Endothelial cell of umbilical vein (primary cell): Measurements from ENCODE around the gene GEMIN7. TPM values are rescaled to one million over a fixed set of nuclear protein-coding genes. Genes with fewer than 3 reads are reported as not detected.

Experiments
- BruUV-seq: library from RNA; stranded (reverse); fragments of 400-500 nt; replicated peaks from 2 replicates; lab custom pipeline; 2021; lab: Mats Ljungman, UMichigan
- CTCF ChIA-PET: fragments of 300-600, 350-600 bp; sonication (Branson Sonifier 250); formaldehyde crosslinking; loops from one replicate; lab custom pipeline; 2021; ENCODE audit warnings: antibody characterized with exemption, inconsistent platforms; lab: Charles Lee
- POLR2A ChIA-PET: fragments of 300-600, 350-600 bp; sonication (Branson Sonifier 250); formaldehyde crosslinking; loops from one replicate; lab custom pipeline; 2021; ENCODE audit warnings: antibody characterized with exemption, inconsistent platforms; lab: Charles Lee
- DNase-seq: peaks from one replicate; pipeline ENCODE4 v3.0.0-alpha.2; 2011; ENCODE audit warnings: low read depth, low spot score
- FAIRE-seq: peaks from 2 replicates; lab custom pipeline; 2011; peaks lifted over from hg19 to GRCh38; lab: Jason Lieb, UNC
- H2AFZ ChIP-seq: 2 replicates; pipeline ENCODE4 v1.6.0; 2012; ENCODE audit warnings: low read depth, low read length, control low read depth, inconsistent platforms
- H3K27ac ChIP-seq: 2 replicates; pipeline ENCODE4 v1.5.1; 2011; ENCODE audit warnings: low read depth, mild to moderate bottlenecking, control low read depth, low read length, moderate library complexity; ENCODE audit not compliant: insufficient read depth
- H3K27me3 ChIP-seq, 2 experiments: 2 replicates each; pipeline versions ENCODE4 v1.6.0 to v1.6.1; 2011; ENCODE audit warnings: low read length in 2 of 2, mixed read lengths in 1 of 2; ENCODE audit not compliant: control insufficient read depth in 2 of 2, insufficient read depth in 2 of 2
- H3K36me3 ChIP-seq, 2 experiments: 2 replicates in 1 of 2; 3 replicates in 1 of 2; pipeline ENCODE4 v1.5.1; 2011; ENCODE audit warnings: low read length in 2 of 2, mild to moderate bottlenecking in 1 of 2, moderate library complexity in 1 of 2; ENCODE audit not compliant: control insufficient read depth in 2 of 2, insufficient read depth in 2 of 2; ENCODE audit errors: extremely low read depth in 1 of 2
- H3K4me1 ChIP-seq: 3 replicates; pipeline ENCODE4 v1.5.1; 2011; ENCODE audit warnings: mild to moderate bottlenecking, low read length; ENCODE audit not compliant: control insufficient read depth, insufficient read depth; ENCODE audit errors: extremely low read depth
- H3K4me2 ChIP-seq: 2 replicates; pipeline ENCODE4 v1.6.1; 2011; ENCODE audit warnings: low read length, control low read depth, mixed read lengths; ENCODE audit not compliant: insufficient read depth
- H3K4me3 ChIP-seq, 3 experiments: fragments of 200-600 bp in 1 of 3; sonication (generic), shearing (Covaris generic) in 1 of 3; replicated peaks in 1 of 3; 2 replicates each; pipeline ENCODE4 v1.5.1; 2011 to 2016; ENCODE audit warnings: control low read depth in 3 of 3, low read length in 3 of 3, mild to moderate bottlenecking in 2 of 3, inconsistent platforms in 1 of 3, low read depth in 1 of 3, moderate library complexity in 1 of 3; ENCODE audit not compliant: insufficient read depth in 1 of 3
- H3K79me2 ChIP-seq: 2 replicates; pipeline ENCODE4 v1.6.0; 2012; ENCODE audit warnings: low read length, inconsistent platforms; ENCODE audit not compliant: control insufficient read depth, insufficient read depth
- H3K9ac ChIP-seq: replicated peaks from 2 replicates; pipeline ENCODE3; 2011; ENCODE audit warnings: low read length, control low read depth; ENCODE audit not compliant: insufficient read depth; ENCODE audit errors: extremely low read depth
- H3K9me1 ChIP-seq: replicated peaks from 3 replicates; pipeline ENCODE4 v1.6.0; 2011; ENCODE audit warnings: mild to moderate bottlenecking, low read length; ENCODE audit not compliant: control insufficient read depth, insufficient read depth; ENCODE audit errors: extremely low read depth
- H3K9me3 ChIP-seq: replicated peaks from 2 replicates; pipeline ENCODE4 v1.5.1; 2012; ENCODE audit warnings: low read length, inconsistent platforms; ENCODE audit not compliant: control insufficient read depth, insufficient read depth
- H4K20me1 ChIP-seq: replicated peaks from 2 replicates; pipeline ENCODE3; 2011; ENCODE audit warnings: mild to moderate bottlenecking, low read length; ENCODE audit not compliant: control insufficient read depth, insufficient read depth; ENCODE audit errors: extremely low read depth
- CTCF ChIP-seq, 2 donors: IDR thresholded peaks; 1 replicate in 1 of 2; 2 replicates in 1 of 2; pipeline ENCODE4 v1.5.1; 2011; ENCODE audit warnings: low read length in 2 of 2, mild to moderate bottlenecking in 2 of 2, moderate library complexity in 2 of 2, control low read depth in 1 of 2, inconsistent platforms in 1 of 2, low read depth in 1 of 2; ENCODE audit not compliant: insufficient read depth in 1 of 2; ENCODE audit errors: extremely low read depth in 1 of 2
- EZH2 ChIP-seq: IDR thresholded peaks from 2 replicates; pipeline ENCODE4 v1.6.1; 2012; ENCODE audit warnings: borderline replicate concordance, low read depth, mild to moderate bottlenecking, moderate library complexity, low read length, inconsistent platforms; ENCODE audit not compliant: severe bottlenecking
- FOS ChIP-seq: IDR thresholded peaks from 2 replicates; pipeline ENCODE4 v1.6.1; 2011; ENCODE audit warnings: mild to moderate bottlenecking, low read length, moderate library complexity, borderline replicate concordance; ENCODE audit not compliant: insufficient read depth
- GATA2 ChIP-seq: IDR thresholded peaks from 2 replicates; pipeline ENCODE4 v1.7.0; 2011; ENCODE audit warnings: low read depth, mild to moderate bottlenecking, moderate library complexity, mixed read lengths, low read length; ENCODE audit not compliant: insufficient read length, insufficient read depth
- JUN ChIP-seq: IDR thresholded peaks from 2 replicates; pipeline ENCODE4 v1.6.1; 2011; ENCODE audit warnings: borderline replicate concordance, low read depth; ENCODE audit not compliant: insufficient read length, insufficient read depth
- MAX ChIP-seq: IDR thresholded peaks from 2 replicates; pipeline ENCODE4 v1.6.1; 2011; ENCODE audit not compliant: insufficient read depth, insufficient read length
- MYC ChIP-seq: IDR thresholded peaks from one replicate; pipeline ENCODE4 v1.6.1; 2011; ENCODE audit warnings: mild to moderate bottlenecking, low read depth, low read length
- POLR2A ChIP-seq: IDR thresholded peaks from 2 replicates; pipeline ENCODE4 v1.6.1; 2012; ENCODE audit warnings: low read depth, mild to moderate bottlenecking, control low read depth, low read length
- POLR2AphosphoS5 ChIP-seq: IDR thresholded peaks from 2 replicates; pipeline ENCODE4 v1.6.1; 2012; ENCODE audit warnings: low read depth, mild to moderate bottlenecking, control low read depth, low read length, moderate library complexity; ENCODE audit not compliant: insufficient read depth
- dilution Hi-C: fragments of 300-500 bp; cut with MboI; formaldehyde crosslinking; loops from one replicate; pipeline ENCODE4 v1.15.0; 2019; ENCODE audit warnings: low sequenced_read_pairs; ENCODE audit not compliant: extremely low pct_ligation_motif_present
- intact Hi-C: fragments of 100-400 bp; cut with micrococcal nuclease; formaldehyde crosslinking; loops from one replicate; pipeline ENCODE4 v1.10.0; 2022
- polyA plus RNA-seq, 4 experiments: library from polyadenylated mRNA; depleted of rRNA in 3 of 4; stranded (reverse) in 3 of 4; unstranded in 1 of 4; fragments of >200 nt; gene quantifications; 2 replicates each; pipeline versions ENCODE4 v1.2.1 to v1.2.3, GENCODE V29; 2011 to 2012; ENCODE audit warnings: missing spikeins in 1 of 4
- total RNA-seq: library from RNA; stranded (reverse); gene quantifications from 2 replicates; pipeline ENCODE4 v1.2.3, GENCODE V29; 2021

The GEMIN7 gene
- total and polyA plus RNA-seq, 2 donors (not counting 3 experiments of a cell fraction or from before 2014, with no cell fraction given), result 34.2 to 53.7 TPM

- H3K9me3 ChIP-seq, result no peaks in the 10 kb centered on the region
- H4K20me1 ChIP-seq, result no peaks in the 10 kb centered on the region
- dilution Hi-C loops (no loop called here), intact Hi-C loops (loop anchor here (5.0 kb wide), 1 partner anchor 36 kb away; the partner anchor contains the start of gene PPP1R37)
- peaks cover 4% of the 10 kb centered on the region for H3K4me1 ChIP-seq
- H3K4me3 ChIP-seq, result no peak overlapping the region
- H3K79me2 ChIP-seq, result peaks cover 30% of the 10 kb centered on the region
- TF ChIP-seq EZH2, result no peak
- no peak for TF ChIP-seq JUN
- TF ChIP-seq GATA2, result no peak
- TF ChIP-seq MAX, result no peak
- TF ChIP-seq MYC, result no peak
- no peak for TF ChIP-seq CTCF (IDR thresholded peaks at IDR 0.05; ENCODE audit: extremely low read depth in 1 of 2, insufficient read depth in 1 of 2, low read depth in 1 of 2, low read length in 2 of 2)
- TF ChIP-seq POLR2A, result no peak
- no peak for TF ChIP-seq POLR2AphosphoS5
- no peak for TF ChIP-seq FOS
- no peak for DNase-seq
- no peaks in the 10 kb centered on the region for H3K9me1 ChIP-seq
- H2AFZ ChIP-seq, result no peak overlapping the region
- H3K4me2 ChIP-seq, result no peak overlapping the region
- no peaks in the 10 kb centered on the region for H3K36me3 ChIP-seq
- BruUV-seq, result no TSS peak
- no peak overlapping the region for H3K27ac ChIP-seq
- H3K27me3 ChIP-seq, result no peaks in the 10 kb centered on the region
- ChIA-PET CTCF (no interaction called here), POLR2A (no interaction called here)
- no peak for FAIRE-seq
- no peak overlapping the region for H3K9ac ChIP-seq
Observed at GRCh38 chr19:45128146-45128545, 49.1 kb downstream of the GEMIN7 start.
